ENCODE measurements around the gene PTGFR.

PTGFR gene

GRCh38 chr1:78536427-78536826 is 45.7 kb downstream of the PTGFR start:
- Histone ChIP-seq H3K9me3 (ENCODE audit: insufficient read depth, low read length) (no peaks in the 10 kb centered on the region), H3K9me2 (replicated peaks; ENCODE audit: insufficient read depth, low read length) (no peaks in the 10 kb centered on the region), H3K79me2 (ENCODE audit: insufficient read depth, low read length) (no peaks in the 10 kb centered on the region), H4K20me1 (ENCODE audit: low read depth, low read length) (no peaks in the 10 kb centered on the region), H3K36me3 (ENCODE audit: low read length) (no peaks in the 10 kb centered on the region), H3K4me2 (ENCODE audit: low read depth, low read length, poor library complexity, severe bottlenecking) (no peak overlapping the region), H3K27ac (ENCODE audit: low read depth, low read length) (no peak overlapping the region), H3K27me3 (ENCODE audit: low read length) (no peaks in the 10 kb centered on the region), H2AFZ (ENCODE audit: low read depth, low read length, severe bottlenecking) (no peak overlapping the region), H3K4me3 (ENCODE audit: insufficient read depth, low read length, poor library complexity, severe bottlenecking) (no peak overlapping the region), H3F3A (ENCODE audit: insufficient read depth) (no peaks in the 10 kb centered on the region), H3K9ac (ENCODE audit: low read length) (no peak overlapping the region)
- no peak for TF ChIP-seq CTCF (IDR thresholded peaks at IDR 0.05; ENCODE audit: insufficient read depth, low read length, poor library complexity, severe bottlenecking)
- TF ChIP-seq EZH2phosphoT487 (conservative IDR thresholded peaks at IDR 0.05; ENCODE audit: low read length): no peak

GRCh38 chr1:78540048-78540447 is 49.3 kb downstream of the PTGFR start:
- Histone ChIP-seq H3K9ac (ENCODE audit: low read length) (no peak overlapping the region), H3K9me2 (replicated peaks; ENCODE audit: insufficient read depth, low read length) (no peaks in the 10 kb centered on the region), H4K20me1 (ENCODE audit: low read depth, low read length) (no peaks in the 10 kb centered on the region), H2AFZ (ENCODE audit: low read depth, low read length, severe bottlenecking) (no peak overlapping the region), H3K36me3 (ENCODE audit: low read length) (no peaks in the 10 kb centered on the region), H3K4me3 (ENCODE audit: insufficient read depth, low read length, poor library complexity, severe bottlenecking) (no peak overlapping the region), H3K79me2 (ENCODE audit: insufficient read depth, low read length) (no peaks in the 10 kb centered on the region), H3K27me3 (ENCODE audit: low read length) (no peaks in the 10 kb centered on the region), H3K9me3 (ENCODE audit: insufficient read depth, low read length) (no peaks in the 10 kb centered on the region), H3K27ac (ENCODE audit: low read depth, low read length) (no peak overlapping the region), H3F3A (ENCODE audit: insufficient read depth) (no peaks in the 10 kb centered on the region), H3K4me2 (ENCODE audit: low read depth, low read length, poor library complexity, severe bottlenecking) (no peak overlapping the region)
- no peak for TF ChIP-seq CTCF (IDR thresholded peaks at IDR 0.05; ENCODE audit: insufficient read depth, low read length, poor library complexity, severe bottlenecking)
- TF ChIP-seq EZH2phosphoT487 (conservative IDR thresholded peaks at IDR 0.05; ENCODE audit: low read length): no peak

- Histone ChIP-seq H3K27me3 (ENCODE audit: low read length) (no peaks in the 10 kb centered on the region), H4K20me1 (ENCODE audit: low read depth, low read length) (no peaks in the 10 kb centered on the region), H3K9me3 (ENCODE audit: insufficient read depth, low read length) (no peaks in the 10 kb centered on the region), H3K9me2 (replicated peaks; ENCODE audit: insufficient read depth, low read length) (no peaks in the 10 kb centered on the region), H3K27ac (ENCODE audit: low read depth, low read length) (no peak overlapping the region), H3F3A (ENCODE audit: insufficient read depth) (no peaks in the 10 kb centered on the region), H3K9ac (ENCODE audit: low read length) (no peak overlapping the region), H3K4me2 (ENCODE audit: low read depth, low read length, poor library complexity, severe bottlenecking) (no peak overlapping the region), H3K79me2 (ENCODE audit: insufficient read depth, low read length) (no peaks in the 10 kb centered on the region), H3K36me3 (ENCODE audit: low read length) (no peaks in the 10 kb centered on the region), H2AFZ (ENCODE audit: low read depth, low read length, severe bottlenecking) (no peak overlapping the region), H3K4me3 (ENCODE audit: insufficient read depth, low read length, poor library complexity, severe bottlenecking) (no peak overlapping the region)
- no peak for TF ChIP-seq EZH2phosphoT487 (conservative IDR thresholded peaks at IDR 0.05; ENCODE audit: low read length)
- no peak for TF ChIP-seq CTCF (IDR thresholded peaks at IDR 0.05; ENCODE audit: insufficient read depth, low read length, poor library complexity, severe bottlenecking)
Measured at GRCh38 chr1:78541479-78541878, 50.7 kb downstream of the PTGFR start.
